SK-MEL-5 (cell line): ENCODE results near the gene SAXO1. TPM values are rescaled to one million over a fixed set of nuclear protein-coding genes. Genes with fewer than 3 reads are reported as not detected.

Experiments used
- DNase-seq: peaks from one replicate; pipeline ENCODE4 v3.0.0-alpha.2; 2016; ENCODE audit warnings: low read depth, low spot score
- in situ Hi-C: cut with HindIII; loops from 2 replicates; pipeline ENCODE4 v1.10.0; 2016; ENCODE audit warnings: low sequenced_read_pairs, high pct_unique_total_duplicates, low pct_unique_long_range_greater_than_20kb
- small RNA-seq, 2 experiments: library from RNA; depleted of rRNA; stranded (forward); fragments of <200 nt; gene quantifications; one replicate each; pipeline ENCODE3, GENCODE V24; 2014
- total RNA-seq: library from RNA; depleted of rRNA; stranded (reverse); fragments of >200 nt; shearing (Covaris generic); gene quantifications from 2 replicates; pipeline ENCODE4 v1.2.3, GENCODE V29; 2014; rRNA removed

SAXO1 gene
- total RNA-seq, 1 experiment from 2014 or later, result not detected

GRCh38 chr9:18905028-18905882 lies 127.8 kb downstream of the SAXO1 start:
- in situ Hi-C loops, result no loop called here
- DNase-seq, result no peak

GRCh38 chr9:18903450-18903849 lies 129.6 kb downstream of the SAXO1 start:
- in situ Hi-C loops, result no loop called here
- DNase-seq, result no peak

GRCh38 chr9:18896531-18897179 lies 136.4 kb downstream of the SAXO1 start:
- in situ Hi-C loops, result no loop called here
- DNase-seq, result no peak

GRCh38 chr9:18896004-18896403 lies 137.0 kb downstream of the SAXO1 start:
- in situ Hi-C loops, result no loop called here
- no peak for DNase-seq

GRCh38 chr9:18893491-18893890 lies 139.5 kb downstream of the SAXO1 start:
- DNase-seq, result no peak
- in situ Hi-C loops, result no loop called here

- no peak for DNase-seq
- in situ Hi-C loops, result no loop called here
Measured at GRCh38 chr9:18893046-18893445, 140.0 kb downstream of the SAXO1 start.

GRCh38 chr9:18891946-18892670 lies 140.9 kb downstream of the SAXO1 start:
- DNase-seq, result no peak
- in situ Hi-C loops, result no loop called here

GRCh38 chr9:18890372-18890771 lies 142.6 kb downstream of the SAXO1 start:
- no peak for DNase-seq
- in situ Hi-C loops, result no loop called here

GRCh38 chr9:18889550-18889949 lies 143.5 kb downstream of the SAXO1 start:
- DNase-seq, result no peak
- in situ Hi-C loops, result no loop called here

- DNase-seq, result no peak
- in situ Hi-C loops, result no loop called here
Measured at GRCh38 chr9:18888290-18888689, 144.7 kb downstream of the SAXO1 start.

- in situ Hi-C loops, result no loop called here
- peak; percentile 56 for DNase-seq
Measured at GRCh38 chr9:18887546-18887945, 145.5 kb downstream of the SAXO1 start.

- no peak for DNase-seq
- in situ Hi-C loops, result no loop called here
Measured at GRCh38 chr9:18881758-18882157, 151.3 kb downstream of the SAXO1 start.

- no peak for DNase-seq
Measured at GRCh38 chr9:18877984-18878383, 155.0 kb downstream of the SAXO1 start.

More at GRCh38 chr9:18877984-18878383, 155.0 kb downstream of the SAXO1 start:
- in situ Hi-C loops, result no loop called here

Small RNA genes within 50 kb of the gene (small RNA-seq; reads per million reads assigned to genes)
- gene RNU6-264P, result 0 reads per million in 2 experiments
- 13.5 to 82.9 reads per million in 2 experiments for gene SCARNA8

Other genes starting within 250 kb of the SAXO1 start
- 25.8 and 27.1 TPM in 2 replicates for gene RRAGA, start 16.2 kb upstream of the SAXO1 start, total RNA-seq
- 40.0 and 40.9 TPM in 2 replicates for gene HAUS6, start 69.7 kb upstream of the SAXO1 start, total RNA-seq
- 58.1 and 66.1 TPM in 2 replicates for gene PLIN2, start 94.3 kb upstream of the SAXO1 start, total RNA-seq
- 25.0 and 25.7 TPM in 2 replicates for gene DENND4C, start 197.5 kb upstream of the SAXO1 start, total RNA-seq